Stimulated activated CD4-positive, alpha-beta T cell treated with anti-CD3 and anti-CD28 coated beads, TNF-alpha, amount 100 ng/mL, for 4 hours (primary cell): ENCODE data around the gene TRAF2.
"Not testable (repeated sequence)": the region's sequence is repeated elsewhere in the genome, so short reads cannot be mapped to it uniquely, and the experiment has no call there.

Experiments
- DNase-seq, 3 experiments: peaks; one replicate each; pipeline ENCODE4 v3.0.0-alpha.2; 2020; ENCODE audit warnings: low read depth in 3 of 3

Gene TRAF2

DNA sequence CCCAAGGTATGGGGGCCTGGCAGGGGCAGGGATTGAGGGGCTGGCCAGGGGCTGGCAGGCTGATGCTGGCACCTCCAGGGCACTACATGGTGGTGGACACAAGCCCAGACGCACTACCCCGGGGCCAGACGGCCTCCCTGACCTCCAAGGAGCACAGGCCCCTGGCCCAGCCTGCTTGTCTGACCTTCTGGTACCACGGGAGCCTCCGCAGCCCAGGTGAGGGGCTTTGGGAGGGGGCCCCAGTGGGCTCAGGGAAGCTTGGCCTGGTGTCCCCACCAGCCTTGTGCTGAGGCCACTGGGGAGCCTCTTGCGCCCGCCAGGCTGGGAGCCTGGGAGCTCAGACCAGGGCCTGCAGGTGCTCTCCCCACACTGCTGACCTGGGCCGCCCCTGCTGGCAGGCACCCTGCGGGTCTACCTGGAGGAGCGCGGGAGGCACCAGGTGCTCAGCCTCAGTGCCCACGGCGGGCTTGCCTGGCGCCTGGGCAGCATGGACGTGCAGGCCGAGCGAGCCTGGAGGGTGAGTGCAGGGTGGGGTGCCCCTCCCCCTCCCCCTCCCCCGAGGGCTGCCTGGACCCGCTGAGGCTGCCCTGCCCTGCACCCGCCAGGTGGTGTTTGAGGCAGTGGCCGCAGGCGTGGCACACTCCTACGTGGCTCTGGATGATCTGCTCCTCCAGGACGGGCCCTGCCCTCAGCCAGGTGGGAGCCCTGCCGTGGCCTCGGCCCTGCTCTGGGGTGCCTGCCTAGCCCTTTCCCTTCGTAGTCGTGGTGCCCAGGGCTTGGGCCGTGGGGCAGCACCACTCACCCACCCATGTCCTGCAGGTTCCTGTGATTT is 28.5 kb upstream of the TRAF2 start:
- DNase-seq, result no peak

DNA sequence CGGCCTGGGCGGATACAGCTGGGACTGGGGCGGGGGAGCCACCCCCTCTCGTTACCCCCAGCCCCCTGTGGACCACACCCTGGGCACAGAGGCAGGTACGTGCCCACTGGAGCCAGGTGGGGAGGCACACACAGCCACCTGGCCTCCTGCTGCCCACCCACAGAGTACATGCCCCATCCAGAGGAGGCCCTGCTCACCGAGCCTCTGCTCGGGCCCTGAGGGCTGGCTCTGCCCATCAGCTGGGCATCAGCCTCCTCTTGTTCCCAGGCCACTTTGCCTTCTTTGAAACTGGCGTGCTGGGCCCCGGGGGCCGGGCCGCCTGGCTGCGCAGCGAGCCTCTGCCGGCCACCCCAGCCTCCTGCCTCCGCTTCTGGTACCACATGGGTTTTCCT is 27.9 kb upstream of the TRAF2 start:
- no peak for DNase-seq

DNA sequence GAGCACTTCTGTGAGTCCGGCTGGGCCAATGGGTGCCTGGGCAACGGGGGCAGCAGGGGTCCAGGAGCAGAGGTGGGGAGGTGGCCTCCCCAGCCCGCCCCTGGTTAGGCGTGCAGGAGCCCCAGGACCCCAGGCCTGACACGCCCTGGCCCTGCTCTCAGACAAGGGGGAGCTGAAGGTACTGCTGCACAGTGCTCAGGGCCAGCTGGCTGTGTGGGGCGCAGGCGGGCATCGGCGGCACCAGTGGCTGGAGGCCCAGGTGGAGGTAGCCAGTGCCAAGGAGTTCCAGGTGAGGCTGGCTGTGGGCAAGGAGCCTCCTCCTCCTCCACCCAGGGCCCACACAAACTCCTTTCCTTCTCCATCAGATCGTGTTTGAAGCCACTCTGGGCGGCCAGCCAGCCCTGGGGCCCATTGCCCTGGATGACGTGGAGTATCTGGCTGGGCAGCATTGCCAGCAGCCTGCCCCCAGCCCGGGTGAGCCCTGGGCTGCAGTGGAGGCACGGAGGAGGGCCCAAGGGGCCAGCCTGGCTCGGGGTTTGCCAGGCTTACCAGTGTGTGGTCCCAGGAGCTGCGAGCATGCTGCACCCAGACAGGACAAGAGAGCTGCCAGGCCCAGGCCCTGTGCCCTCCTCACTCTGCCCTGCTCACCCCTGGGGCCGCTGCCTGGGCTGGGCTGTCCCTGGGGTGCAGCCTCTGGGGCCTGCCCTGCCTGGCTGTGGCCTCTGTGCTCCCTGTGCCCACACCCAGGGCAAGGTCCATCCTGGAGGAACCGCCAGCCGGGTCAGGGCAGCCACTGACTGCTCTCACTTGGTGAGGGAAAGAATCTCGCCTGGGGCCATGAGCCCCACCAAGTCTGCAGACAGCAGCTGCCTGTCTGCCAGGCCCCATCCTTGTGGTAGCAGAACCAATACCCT is 27.2 kb upstream of the TRAF2 start:
- no peak for DNase-seq

DNA sequence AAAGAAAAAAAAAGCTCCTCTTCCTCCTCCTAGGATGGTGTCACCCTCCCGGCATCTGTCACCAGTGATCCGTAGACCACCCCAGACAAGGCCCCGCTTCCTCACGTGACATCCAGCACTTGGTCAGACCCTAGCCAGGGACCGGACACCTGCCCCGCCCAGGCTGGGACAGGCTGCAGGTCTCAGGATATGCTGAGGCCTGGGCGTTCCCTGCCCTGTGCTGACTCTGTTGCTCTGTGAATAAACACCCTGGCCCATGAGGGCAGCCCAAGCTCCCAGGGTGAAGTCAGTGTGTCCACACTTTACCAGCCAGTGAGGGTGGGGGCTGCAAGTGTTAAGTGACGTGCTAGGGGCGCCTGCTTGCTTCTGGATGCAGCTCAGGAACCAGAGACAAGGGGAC is 25.8 kb upstream of the TRAF2 start:
- DNase-seq, result no peak

DNA sequence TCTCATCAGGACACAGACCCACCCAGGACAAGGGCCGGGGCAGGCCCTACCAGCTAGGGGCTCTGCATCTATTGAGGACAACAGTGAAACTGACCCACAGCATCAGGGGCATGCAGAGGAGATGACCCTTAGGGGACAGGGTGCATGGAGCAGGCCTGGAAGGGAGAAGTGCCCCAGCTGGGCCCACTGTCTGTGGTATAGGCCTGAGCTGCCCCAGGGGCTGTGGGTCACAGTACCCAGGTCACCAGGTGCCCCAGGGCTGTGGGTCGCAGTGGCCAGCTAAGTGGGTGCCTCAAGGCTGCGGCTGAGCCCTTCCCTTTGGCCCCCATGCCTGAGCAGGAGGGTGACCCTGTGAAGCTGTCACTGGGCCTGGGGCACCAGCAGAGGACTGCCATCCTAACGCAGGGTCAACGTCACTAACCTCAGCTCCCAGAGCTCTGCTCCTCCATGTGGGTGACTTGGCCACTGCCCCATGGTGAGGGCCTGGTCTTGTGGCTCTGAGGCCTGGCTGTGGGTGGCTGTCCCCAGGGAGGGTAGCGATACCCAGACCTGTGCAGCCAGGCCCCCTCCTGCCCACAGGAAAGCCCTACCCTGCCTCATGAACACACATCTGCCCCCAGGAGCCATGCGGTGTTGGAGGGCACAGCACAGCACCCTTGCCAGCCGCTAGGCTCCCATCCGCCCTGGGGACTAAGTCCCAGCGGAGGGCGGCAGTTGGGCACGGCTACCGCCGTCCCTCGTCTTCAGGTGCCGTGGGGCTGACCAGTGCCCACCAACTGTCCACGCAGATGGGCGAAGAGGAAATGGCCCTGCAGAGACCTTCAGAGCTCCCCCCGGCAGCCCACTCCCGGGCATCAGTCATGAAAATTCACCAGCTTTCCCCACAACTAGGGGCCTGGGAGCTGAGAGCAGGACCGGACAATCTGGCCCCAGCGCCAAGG is 25.1 kb upstream of the TRAF2 start:
- no peak for DNase-seq

DNA sequence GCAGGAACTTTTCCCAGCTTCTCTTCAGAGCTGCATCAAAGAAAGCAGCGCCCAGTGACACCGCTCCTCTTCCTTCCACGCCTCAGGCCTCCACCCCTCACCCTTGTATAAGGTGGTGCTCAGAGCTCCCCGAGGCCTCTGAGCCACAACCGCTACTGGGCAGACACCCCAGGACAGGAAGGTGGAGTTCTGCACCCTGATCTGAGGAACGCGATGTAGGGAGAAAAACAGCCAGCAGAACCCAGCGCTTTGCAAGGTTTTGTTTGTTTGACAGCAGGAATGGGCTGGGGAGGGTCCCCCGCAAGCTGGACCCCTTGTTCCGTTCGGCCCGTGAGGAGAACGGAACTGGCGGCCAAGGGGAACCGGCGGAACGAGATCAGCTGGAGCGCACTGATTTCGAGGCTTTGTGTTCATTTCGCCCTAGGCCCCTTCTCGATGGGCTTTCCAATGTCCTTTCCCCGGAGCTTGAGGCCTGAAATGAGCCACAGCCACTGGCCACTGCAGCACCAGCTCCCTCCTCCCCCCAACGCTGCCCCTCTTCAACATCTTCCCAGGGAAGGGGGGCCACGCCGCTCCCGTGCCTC is 24.4 kb upstream of the TRAF2 start:
- DNase-seq, result no peak

DNA sequence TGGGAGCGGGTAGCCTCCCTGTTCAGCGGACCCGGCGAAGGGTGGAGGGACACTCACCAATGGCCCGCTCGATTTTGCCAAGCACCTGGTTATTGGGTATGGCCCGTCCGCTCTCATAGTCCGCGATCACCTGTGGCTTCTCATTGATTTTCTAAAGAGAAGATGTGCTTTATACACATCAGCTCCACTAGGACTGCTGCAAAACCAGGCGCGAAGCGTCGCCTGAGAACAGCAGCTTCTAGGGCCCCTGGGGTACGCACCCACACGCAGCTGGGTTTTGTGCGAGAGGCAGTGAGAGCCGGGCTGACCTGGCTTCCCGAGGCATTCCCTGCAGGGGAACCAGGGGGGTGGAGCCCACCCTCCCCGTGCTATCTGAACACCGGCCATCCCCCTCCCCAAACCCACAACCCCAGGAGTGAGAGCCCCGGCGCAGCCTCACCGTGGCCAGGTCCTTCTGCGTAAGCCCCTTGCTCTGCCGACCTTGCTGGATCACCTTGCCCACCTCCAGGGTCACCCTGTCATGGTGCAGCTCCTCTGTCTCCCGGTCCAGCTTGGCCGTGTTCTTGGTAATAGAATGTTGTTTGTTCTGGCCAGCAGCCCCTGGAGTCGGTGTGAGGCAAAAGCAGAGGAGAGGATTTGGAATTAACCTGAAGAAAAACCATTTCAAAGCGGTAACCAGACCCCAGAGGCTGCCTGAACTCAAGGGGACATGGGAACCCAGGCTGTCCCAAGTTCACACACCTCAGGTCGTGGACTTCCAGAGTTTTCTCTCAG is 23.3 kb upstream of the TRAF2 start:
- DNase-seq, result no peak

DNA sequence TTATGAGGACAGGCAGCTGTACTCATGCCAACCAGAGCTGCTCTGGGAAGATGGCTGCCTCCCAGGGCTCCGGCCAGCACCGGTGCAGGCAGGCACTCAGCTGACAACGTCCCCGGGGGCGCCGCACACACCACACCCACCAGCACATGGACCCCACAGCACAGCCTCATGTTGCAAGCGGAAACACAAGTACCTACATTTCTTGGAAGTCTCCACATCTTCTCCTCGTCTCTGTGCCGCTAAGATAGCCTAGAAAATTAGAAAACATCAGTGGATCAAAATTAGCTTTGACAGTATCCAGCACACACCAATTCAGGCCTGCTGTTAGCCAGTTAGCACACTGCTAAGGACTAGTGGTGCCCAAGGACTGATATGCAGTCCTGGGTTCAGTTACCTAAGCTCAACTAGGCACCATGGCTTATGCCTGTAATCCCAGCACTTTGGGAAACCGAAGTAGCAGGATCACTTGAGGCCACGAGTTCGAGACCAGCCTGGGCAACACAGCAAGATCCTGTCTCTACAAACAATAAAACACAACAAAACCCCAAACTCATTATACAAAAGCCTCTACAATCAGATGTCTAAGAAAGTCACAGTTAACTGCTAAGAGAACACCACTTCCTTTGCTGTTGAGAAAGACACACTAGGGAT is 22.6 kb upstream of the TRAF2 start:
- DNase-seq, result no peak

DNA sequence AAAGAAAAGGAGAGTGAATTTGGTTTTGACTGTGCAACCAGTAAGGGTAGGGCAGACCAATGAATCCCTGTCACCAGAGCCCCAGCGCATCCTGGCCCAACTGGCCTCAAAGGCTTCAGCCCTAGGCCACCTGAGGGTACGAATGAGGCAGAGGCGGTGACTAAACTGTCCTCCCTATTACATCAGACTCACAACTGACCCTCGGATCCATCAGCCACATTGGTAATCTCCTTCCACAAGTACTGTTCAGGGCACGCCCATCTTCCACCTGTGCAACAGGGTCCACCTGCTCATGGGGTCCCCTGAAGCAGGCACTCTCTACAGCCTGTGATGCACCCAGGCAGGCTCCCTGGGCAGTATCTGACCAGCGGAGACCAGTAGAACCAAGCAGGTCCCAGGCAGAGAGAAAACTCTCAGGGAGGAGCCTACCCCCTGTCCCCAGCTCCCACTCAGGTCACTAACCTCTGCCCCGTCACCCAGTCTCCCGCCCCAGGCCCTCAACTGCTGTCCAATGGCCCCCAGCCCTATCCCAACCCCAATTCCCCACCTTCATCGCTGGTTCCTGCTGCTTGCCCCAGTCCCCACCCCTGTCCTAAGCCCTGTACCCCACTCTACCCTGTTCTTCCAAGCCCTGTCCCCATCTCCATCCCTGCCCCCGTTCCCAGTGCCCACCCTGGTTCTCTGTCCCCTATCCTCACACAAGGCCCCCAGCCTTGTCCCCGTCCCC is 21.1 kb upstream of the TRAF2 start:
- DNase-seq, result no peak

DNA sequence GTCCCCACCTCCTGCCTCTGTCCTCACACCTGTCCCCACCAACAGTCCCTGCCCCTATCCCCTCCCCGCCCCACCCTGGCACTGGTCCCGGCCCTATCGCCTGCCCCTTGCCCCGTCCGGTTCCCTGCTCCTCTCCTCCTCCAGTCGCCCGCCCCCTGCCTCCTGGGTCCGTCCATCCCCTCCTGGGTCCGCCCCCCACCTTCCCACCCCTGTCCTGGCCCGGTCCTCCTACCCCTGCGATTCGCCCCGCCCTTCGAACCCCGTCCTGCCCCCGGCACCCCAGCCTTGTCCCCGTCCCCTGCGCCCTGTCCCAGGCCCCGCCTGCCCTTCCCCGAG is 20.6 kb upstream of the TRAF2 start:
- no peak for DNase-seq

DNA sequence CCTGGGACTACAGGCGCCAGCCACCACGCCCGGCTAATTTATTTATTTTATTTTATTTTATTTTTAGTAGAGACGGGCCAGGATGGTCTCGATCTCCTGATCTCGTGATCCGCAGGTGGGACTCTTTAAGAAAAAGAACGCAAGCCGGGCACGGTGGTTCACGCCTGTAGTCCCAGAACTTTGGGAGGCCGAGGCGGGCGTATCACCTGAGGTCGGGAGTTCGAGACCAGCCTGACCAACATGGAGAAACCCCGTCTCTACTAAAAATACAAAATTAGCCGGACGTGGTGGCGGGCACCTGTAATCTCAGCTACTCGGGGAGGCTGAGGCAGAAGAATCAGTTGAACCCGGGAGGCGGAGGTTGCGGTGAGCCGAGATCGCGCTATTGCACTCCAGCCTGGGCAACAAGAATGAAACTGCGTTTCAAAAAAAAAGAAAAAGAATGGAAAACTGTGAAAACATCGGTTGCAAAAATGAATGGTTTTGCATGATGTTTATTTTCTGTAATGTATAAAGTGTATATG is 19.4 kb upstream of the TRAF2 start:
- not testable (repeated sequence) for DNase-seq

DNA sequence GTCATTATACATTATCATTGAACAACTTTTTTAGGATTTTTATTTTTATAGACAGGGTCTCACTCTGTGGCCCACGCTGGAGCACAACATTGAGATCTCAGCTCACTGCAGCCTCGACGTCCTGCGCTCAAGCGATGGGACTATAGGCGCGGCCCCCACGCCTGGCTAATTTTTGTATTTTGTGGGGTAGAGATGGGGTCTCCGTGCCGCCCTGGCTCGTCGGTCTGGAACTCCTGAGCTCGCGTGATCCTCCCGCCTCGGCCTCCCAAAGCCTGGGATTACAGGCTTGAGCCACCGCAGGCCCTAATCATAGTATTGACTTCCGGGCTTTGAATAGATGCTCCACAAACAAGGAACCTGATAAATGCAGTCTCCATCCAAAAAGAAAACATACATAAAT is 18.8 kb upstream of the TRAF2 start:
- no peak for DNase-seq

DNA sequence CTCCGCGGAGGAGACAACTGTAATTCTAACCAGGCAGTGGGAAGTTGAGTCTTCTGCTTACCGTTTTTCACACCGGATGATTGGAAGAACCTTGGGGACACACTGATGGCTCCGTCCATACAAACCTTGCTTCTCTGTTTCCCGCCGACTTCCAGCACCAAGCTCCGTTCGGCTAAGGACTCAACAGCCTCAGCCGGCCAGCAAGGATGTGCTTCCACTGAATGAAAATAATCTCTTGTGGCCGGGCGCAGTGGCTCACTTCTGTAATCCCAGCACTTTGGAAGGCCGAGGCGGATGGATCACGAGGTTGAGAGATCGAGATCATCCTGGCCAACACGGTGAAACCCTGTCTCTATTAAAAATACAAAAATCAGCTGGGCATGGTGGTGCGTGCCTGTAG is 18.4 kb upstream of the TRAF2 start:
- no peak for DNase-seq

DNA sequence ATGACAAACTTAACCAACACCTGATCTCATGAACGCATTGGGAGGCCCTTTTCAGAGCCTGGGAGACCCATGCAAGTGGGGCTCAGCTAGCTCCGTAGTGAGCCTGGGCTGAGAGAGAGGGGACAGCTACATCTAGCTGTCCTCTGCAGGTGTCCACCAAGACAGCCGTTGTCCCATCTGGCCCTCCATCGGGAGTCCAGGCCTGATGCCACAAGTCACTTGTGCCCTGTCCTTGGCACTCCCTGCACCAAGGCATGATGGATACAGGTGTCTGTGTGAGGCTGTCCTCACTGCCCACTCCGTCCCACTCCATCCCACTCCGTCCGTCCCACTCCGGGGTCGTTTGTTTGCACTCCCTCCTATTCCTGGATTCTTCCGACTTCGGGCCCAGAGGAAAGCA is 17.7 kb upstream of the TRAF2 start:
- no peak for DNase-seq

DNA sequence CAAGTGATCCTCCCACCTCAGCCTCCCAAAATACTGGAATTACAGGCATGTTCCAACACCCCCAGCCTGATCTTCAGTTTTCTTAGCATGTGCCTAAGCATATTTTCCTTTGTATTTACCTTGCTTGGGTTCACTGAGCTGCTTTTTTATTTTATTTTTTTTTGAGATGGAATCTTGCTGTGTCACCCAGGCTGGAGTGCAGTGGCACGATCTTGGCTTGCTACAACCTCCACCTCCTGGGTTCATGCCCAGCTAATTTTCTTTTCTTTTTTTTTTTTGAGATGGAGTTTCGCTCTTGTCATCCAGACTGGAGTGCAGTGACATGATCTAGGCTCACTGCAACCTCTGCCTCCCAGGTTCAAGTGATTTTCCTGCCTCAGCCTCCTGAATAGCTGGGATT is 16.7 kb upstream of the TRAF2 start:
- DNase-seq, result not testable (repeated sequence)

DNA sequence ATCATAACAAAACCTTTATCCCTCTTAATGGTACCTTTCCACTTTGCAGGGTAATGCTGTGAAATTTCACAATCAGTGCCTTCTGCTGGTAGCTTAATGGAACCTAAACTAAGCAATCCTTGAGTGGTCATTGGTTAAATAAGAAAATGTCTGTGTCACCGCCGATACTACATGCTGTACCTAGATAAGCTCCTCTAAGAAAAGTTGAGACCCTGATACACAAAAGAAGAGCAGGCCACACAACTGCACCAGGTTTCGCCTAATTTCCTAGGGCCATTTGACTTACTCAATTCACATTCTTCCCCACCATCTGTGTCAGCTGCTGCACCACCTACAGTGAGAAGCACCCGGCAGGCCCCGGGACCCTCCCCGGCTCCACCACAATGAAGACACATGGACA is 11.2 kb upstream of the TRAF2 start:
- no peak for DNase-seq

DNA sequence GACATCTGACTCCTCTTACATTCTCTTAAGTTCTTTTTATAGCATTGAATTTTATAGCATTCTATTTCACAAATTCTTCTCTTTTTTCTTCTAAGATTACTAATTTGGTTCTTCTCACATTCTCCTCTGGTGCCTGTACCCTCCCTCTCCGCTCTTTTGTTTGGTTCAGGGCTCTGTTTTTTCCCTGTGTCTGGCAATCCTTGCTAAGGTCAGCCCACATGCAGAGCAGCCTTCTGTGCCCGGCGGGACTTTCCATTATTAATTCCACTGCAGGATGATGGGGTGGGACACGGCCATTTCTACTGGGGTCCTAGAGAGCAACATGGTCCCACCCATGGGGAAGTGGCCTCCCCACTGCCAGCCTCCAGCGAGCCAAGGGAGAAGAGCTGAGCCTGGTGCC is 9.8 kb upstream of the TRAF2 start:
- DNase-seq, result no peak

DNA sequence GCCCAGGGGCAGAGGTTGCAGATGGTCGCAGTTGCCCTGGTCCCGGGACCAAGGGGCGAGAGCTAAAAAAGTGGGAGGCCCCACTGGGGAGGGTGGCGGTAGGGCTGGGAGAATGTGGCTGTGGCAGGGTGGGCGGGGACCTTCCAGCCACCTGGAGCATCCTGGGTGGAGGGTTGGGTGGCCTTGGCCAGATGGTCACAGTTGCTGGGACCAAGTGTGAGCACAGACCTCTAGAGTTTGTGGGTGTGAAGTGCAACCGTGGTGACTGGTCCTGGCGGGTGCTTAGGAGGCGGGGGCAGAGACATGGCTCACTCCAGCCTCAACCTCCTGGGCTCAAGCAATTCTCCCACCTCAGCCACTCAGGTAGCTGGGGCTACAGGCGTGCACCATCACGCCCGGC is 5.7 kb upstream of the TRAF2 start:
- DNase-seq, result no peak

DNA sequence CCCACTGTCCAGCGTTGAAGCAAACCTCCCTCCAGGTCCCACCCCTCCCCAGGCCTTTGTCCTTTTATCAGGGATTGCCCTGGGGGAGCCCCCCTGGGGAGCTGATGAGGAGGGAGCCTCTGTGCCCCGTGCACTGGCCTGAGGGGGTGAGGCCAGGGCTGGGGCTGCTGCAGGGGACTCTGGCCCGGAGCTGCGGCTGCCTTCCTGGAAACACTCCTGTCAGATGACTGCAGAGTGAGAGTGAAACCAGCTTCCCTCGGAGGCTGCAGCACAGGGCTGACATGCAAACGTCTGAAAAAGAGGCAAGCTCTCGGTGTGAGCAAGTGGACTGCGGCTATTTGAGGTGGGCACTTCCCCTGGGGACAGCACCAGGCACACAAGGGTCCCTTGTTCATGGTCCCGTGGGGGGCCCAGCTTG is 4.6 kb upstream of the TRAF2 start:
- DNase-seq, result peak in 2 of 3 experiments; percentile 32 to 47
